Cardiac fibroblast (primary cell): ENCODE measurements around the gene HNRNPUL1.

Experiments
- DNase-seq, 2 donors: peaks; one replicate each; pipeline versions ENCODE4 v3.0.0 to v3.0.0-alpha.2; 2010; ENCODE audit warnings: low read depth in 2 of 2
- H3K4me3 ChIP-seq, 2 donors: replicated peaks in 1 of 2; 1 replicate in 1 of 2; 2 replicates in 1 of 2; pipeline ENCODE4 v1.5.1; 2011; ENCODE audit warnings: low read depth in 2 of 2, low read length in 2 of 2, mild to moderate bottlenecking in 2 of 2, moderate library complexity in 1 of 2
- TF ChIP-seq, protein P1 (sequence below): IDR thresholded peaks from one replicate; pipeline ENCODE4 v1.5.1; 2011; ENCODE audit warnings: low read depth, mild to moderate bottlenecking, low read length, inconsistent platforms

HNRNPUL1 gene

DNA sequence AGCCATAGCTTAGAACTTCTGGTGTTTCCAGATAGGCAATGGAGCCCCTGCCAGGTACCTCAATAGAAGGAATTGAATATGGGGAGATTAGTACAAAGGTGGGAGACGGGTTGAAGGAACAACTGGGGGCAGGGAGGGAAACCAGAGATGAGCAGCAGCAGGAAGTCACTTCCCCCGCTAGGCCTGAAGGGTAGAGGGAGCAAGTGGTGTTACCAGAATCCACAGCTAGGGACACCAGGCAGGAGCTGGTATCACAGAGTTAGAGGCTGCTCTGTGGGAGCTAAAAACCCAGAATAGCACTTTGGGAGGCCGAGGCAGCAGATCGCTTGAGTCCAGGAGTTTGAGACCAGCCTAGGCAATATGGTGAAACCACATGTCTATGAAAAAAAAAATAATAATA, 15.3 kb upstream of the HNRNPUL1 start:
- no peak for DNase-seq
- no peak overlapping the region for H3K4me3 ChIP-seq
- TF ChIP-seq, protein P1, sequence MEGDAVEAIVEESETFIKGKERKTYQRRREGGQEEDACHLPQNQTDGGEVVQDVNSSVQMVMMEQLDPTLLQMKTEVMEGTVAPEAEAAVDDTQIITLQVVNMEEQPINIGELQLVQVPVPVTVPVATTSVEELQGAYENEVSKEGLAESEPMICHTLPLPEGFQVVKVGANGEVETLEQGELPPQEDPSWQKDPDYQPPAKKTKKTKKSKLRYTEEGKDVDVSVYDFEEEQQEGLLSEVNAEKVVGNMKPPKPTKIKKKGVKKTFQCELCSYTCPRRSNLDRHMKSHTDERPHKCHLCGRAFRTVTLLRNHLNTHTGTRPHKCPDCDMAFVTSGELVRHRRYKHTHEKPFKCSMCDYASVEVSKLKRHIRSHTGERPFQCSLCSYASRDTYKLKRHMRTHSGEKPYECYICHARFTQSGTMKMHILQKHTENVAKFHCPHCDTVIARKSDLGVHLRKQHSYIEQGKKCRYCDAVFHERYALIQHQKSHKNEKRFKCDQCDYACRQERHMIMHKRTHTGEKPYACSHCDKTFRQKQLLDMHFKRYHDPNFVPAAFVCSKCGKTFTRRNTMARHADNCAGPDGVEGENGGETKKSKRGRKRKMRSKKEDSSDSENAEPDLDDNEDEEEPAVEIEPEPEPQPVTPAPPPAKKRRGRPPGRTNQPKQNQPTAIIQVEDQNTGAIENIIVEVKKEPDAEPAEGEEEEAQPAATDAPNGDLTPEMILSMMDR: no peak

DNA sequence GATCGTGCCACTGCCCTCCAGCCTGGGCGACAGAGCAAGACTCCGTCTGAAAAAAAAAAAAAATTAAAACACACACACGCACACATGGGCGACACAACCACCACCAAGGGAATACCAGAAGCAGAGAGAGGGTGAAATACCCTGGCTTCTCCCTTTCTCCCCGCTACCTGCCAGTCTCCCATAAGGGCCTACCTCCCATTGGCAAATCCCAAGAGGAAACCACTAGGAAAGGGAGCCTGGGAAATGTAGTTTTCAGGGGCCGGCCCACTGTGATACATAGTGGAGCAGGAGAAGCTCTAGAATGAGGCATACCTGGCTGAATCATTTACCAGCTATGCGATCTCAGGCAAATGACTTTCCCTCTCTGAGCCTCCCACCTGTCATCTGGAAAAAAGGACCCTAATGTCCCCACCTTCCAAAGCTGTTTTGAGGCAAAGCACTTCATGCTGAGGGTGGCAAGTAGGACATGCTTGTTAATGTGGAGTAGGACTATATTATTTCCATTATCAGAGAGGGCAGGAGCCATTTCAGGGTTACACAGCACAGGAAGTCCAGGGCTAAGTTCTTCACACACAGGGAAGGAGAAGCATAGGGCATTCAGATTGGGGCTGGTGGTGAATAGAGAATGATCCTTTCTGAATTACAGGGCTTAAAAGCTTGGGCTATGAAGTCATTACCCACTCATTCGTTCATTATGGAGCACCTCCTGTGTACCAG, 14.3 kb upstream of the HNRNPUL1 start:
- H3K4me3 ChIP-seq: no peak overlapping the region
- TF ChIP-seq, protein P1: no peak
- no peak for DNase-seq

DNA sequence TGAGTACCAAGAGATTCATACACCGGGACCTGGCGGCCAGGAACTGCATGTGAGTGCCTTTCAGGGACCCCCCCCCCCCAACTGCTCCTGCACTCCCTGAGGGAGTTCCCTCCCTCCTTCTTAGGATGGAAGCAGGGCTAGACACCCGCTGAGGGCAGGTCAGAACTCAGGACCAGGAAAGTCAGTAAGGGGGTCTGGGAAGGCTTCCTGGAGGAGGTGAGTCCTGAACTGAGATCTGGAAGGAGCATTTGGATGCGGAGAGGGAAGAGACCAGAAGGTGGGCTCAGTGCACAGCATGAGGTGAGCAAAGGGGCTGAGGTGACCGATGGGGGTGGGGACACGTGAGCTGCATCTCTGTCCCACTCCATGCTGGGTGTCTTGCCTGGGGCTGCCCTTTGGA, 10.5 kb upstream of the HNRNPUL1 start:
- DNase-seq: no peak
- TF ChIP-seq, protein P1: no peak
- no peak overlapping the region for H3K4me3 ChIP-seq

DNA sequence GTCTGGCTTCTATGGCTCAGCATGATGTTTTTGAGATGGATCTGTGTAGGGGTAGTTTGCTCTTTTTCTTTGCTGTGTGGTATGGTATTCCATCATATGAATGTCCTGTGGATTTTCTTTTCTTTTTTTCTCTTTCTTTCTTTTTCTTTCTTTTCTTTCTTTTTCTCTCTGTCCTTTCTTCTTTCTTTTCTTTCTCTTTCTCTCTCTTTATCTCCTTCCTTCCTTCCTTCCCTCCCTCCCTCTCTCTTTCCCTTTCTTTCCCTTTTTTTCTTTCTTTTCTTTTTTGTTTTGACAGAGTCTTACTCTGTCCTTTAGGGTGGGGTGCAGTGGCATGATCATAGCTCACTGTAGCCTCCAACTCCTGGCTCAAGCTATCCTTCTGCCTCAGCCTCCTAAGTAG, 9.0 kb upstream of the HNRNPUL1 start:
- DNase-seq: no peak
- no peak overlapping the region for H3K4me3 ChIP-seq
- TF ChIP-seq, protein P1: no peak

DNA sequence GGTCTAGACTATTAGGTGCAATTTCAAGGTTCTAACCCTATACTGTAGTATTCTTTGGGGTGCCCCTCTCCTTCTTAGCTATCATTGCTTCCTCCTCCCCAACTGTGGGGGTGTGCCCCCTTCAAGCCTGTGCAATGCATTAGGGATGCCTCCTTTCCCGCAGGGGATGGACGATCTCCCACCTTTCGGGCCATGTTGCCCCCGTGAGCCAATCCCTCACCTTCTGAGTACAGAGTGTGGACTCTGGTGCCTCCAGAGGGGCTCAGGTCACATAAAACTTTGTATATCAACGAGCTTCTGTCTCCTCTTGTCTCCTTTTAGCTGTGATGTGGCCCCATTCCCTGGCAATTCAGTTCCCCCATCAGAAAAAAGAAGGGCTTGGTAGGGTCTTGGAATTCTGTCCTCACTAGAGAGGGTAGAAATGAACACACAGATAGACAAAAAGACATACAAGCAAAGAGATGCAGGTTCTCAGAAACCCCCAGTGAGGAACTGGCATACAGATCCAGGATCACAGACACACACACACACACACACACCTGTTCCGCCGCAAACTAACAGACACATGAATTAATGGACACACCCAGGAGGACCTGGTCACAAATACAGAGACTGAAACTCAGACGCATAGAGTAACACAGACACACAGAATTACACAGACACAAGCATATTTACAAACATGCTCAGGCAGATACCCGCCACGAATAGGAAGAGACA, 2.5 kb upstream of the HNRNPUL1 start:
- H3K4me3 ChIP-seq: peak overlapping the region; percentile 41 to 72
- DNase-seq: no peak
- TF ChIP-seq, protein P1: no peak

DNA sequence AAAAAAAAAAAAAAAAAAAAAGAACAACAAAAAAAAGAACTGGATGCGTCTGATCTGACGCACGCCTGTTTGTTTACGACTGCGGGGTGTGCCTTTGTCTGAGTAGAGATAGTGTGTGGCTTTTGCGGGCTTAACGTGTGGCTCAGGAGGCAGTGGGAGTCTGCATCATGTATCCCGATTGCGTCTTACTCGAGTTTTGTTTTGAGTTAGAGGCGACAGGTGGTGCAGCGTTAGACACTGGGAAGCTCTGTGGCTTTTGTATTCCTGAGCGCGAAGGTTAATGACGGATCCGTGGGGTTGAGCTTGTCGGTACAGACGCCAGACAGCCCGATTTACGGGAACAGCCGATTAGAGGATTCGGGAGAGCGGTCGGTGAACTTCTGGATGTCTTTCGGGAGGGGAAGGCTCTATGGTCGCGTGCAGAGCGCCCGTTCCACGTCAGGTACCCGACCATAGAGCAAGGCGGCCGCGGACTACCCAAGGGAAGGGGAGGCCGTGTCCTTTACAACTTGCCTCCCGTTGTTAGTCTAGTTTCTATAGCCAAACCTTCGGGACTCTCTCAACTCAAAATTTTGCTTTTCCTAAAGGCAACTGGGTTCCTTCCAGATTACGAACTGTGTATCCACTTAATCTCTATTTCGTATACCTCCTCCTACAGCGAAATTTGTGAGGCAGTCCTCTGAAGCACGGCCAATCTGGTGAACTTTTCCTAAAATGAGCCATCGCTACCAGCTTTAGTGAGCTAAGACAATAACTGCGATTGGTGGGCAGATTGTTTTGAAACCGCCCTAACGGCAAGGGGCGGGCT, 926 bp upstream of the HNRNPUL1 start:
- peak; percentile 81 to 85 for DNase-seq
- H3K4me3 ChIP-seq: peak overlapping the region; percentile 72 to 73
- TF ChIP-seq, protein P1: no peak
